Naive thymus-derived CD8-positive, alpha-beta T cell (primary cell): ENCODE results near the gene SCAI. TPM values are rescaled to one million over a fixed set of nuclear protein-coding genes. Genes with fewer than 3 reads are reported as not detected.
"Not testable (repeated sequence)": the region's sequence is repeated elsewhere in the genome, so short reads cannot be mapped to it uniquely, and the experiment has no call there.

Experiments used
- ATAC-seq, 2 donors: fragments of 150-1000 bp; cut with Tn5 transposase in 1 of 2; sonication (Bioruptor Pico), chemical (Tn5 transposase) in 1 of 2; 1 replicate in 1 of 2; 2 replicates in 1 of 2; pipeline ENCODE4 v1.10.0; 2021; ENCODE audit warnings: mild to moderate bottlenecking in 2 of 2, moderate library complexity in 2 of 2
- POLR2A ChIA-PET: fragments of 350-600 bp; sonication (Branson Sonifier 250); formaldehyde crosslinking; loops from one replicate; lab custom pipeline; 2021; ENCODE audit warnings: antibody characterized with exemption; lab: Charles Lee
- DNase-seq, 10 donors: peaks; one replicate each; pipeline versions ENCODE4 v3.0.0 to v3.0.0-alpha.2; 2020 to 2022
- H3K27ac Mint-ChIP-seq, 10 donors: one replicate each; pipeline ENCODE4 v1.8.0; 2020 to 2022; ENCODE audit warnings: mild to moderate bottlenecking in 10 of 10, mixed read lengths in 10 of 10, moderate library complexity in 4 of 10, inconsistent platforms in 1 of 10
- H3K27me3 Mint-ChIP-seq, 5 donors: one replicate each; pipeline ENCODE4 v1.8.0; 2021 to 2022; ENCODE audit warnings: mixed read lengths in 5 of 5
- H3K36me3 Mint-ChIP-seq, 3 donors: one replicate each; pipeline ENCODE4 v1.8.0; 2020 to 2022; ENCODE audit warnings: mixed read lengths in 3 of 3, mild to moderate bottlenecking in 2 of 3, inconsistent platforms in 1 of 3
- H3K4me1 Mint-ChIP-seq, 4 donors: one replicate each; pipeline ENCODE4 v1.8.0; 2021 to 2022; ENCODE audit warnings: mixed read lengths in 4 of 4
- H3K4me3 Mint-ChIP-seq, 10 donors: one replicate each; pipeline ENCODE4 v1.8.0; 2020 to 2022; ENCODE audit warnings: mild to moderate bottlenecking in 10 of 10, mixed read lengths in 10 of 10, moderate library complexity in 6 of 10, inconsistent platforms in 1 of 10
- H3K9me3 Mint-ChIP-seq, 9 donors: one replicate each; pipeline ENCODE4 v1.8.0; 2020 to 2022; ENCODE audit warnings: mixed read lengths in 9 of 9, mild to moderate bottlenecking in 3 of 9, inconsistent platforms in 1 of 9, moderate library complexity in 1 of 9
- polyA plus RNA-seq, 3 donors: library from polyadenylated mRNA; unstranded; fragments of 300-500 nt; fragmentation: Illumina TruSeq; gene quantifications; one replicate each; pipeline ENCODE4 v1.2.3, GENCODE V29; 2021
- total RNA-seq, 8 experiments: library from RNA in 2 of 8; stranded (reverse) in 2 of 8; gene quantifications; one replicate each; pipeline ENCODE4 v1.2.3 and lab custom pipeline; 2021 to 2026

SCAI gene
- total and polyA plus RNA-seq, 5 experiments from 2014 or later, result 1.1 to 15.7 (median 3.9) TPM

GRCh38 chr9:125172031-125172755 lies 28.9 kb upstream of the SCAI start:
- ATAC-seq, result no peak
- H3K27me3 Mint-ChIP-seq, result no peaks in the 10 kb centered on the region
- H3K36me3 Mint-ChIP-seq, result peaks cover 7 to 63% (median 10%) of the 10 kb centered on the region in 3 donors
- peak overlapping the region; percentile 52 to 87 (median 70) for H3K27ac Mint-ChIP-seq
- POLR2A ChIA-PET, result no interaction called here
- H3K4me3 Mint-ChIP-seq, result peak overlapping the region in 8 of 10 donors; percentile 18 to 61 (median 36)
- H3K9me3 Mint-ChIP-seq, result no peaks in the 10 kb centered on the region
- peaks cover 25 to 62% (median 45%) of the 10 kb centered on the region in 4 donors for H3K4me1 Mint-ChIP-seq
- DNase-seq, result no peak

GRCh38 chr9:125169895-125170294 lies 26.6 kb upstream of the SCAI start:
- H3K4me1 Mint-ChIP-seq, result peaks cover 17 to 53% (median 30%) of the 10 kb centered on the region in 4 donors
- ATAC-seq, result no peak
- H3K9me3 Mint-ChIP-seq, result no peaks in the 10 kb centered on the region
- POLR2A ChIA-PET, result interaction anchor here (0.7 kb wide), 2 partner anchors 25 to 276 kb away, joined by 3 to 4 read pairs; no protein-coding TSS in a partner anchor
- H3K27ac Mint-ChIP-seq, result peak overlapping the region in 1 of 10 donors; percentile 11
- no peaks in the 10 kb centered on the region for H3K27me3 Mint-ChIP-seq
- DNase-seq, result no peak
- H3K4me3 Mint-ChIP-seq, result no peak overlapping the region
- peaks cover 7 to 69% (median 10%) of the 10 kb centered on the region in 3 donors for H3K36me3 Mint-ChIP-seq

- POLR2A ChIA-PET, result interaction anchor here (0.6 kb wide), 1 partner anchor 81 kb away, joined by 7 read pairs; no protein-coding TSS in a partner anchor
- H3K4me3 Mint-ChIP-seq, result no peak overlapping the region
Measured at GRCh38 chr9:125166762-125167161, 23.4 kb upstream of the SCAI start.

DNA sequence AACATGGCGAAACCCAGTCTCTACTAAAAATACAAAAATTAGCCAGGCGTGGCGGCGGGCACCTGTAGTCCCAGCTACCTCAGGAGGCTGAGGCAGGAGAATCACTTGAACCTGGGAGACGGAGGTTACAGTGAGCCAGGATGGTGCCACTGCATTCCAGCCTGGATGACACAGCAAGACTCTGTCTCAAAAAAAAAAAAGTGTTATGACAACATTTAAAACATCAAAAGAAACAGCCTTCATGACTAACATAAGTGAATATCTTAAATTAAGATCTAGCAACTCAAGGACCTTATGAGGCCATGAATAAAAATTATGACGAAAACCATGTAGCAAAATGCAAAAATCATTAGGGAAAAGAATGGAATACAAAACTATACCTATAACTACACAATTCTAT lies 19.6 kb upstream of the SCAI start:
- H3K27me3 Mint-ChIP-seq, ATAC-seq, DNase-seq, H3K4me3 Mint-ChIP-seq, H3K9me3 Mint-ChIP-seq: not testable (repeated sequence)
- H3K27ac Mint-ChIP-seq, result peak overlapping the region in 3 of 10 donors; percentile 18 to 45 (median 39)
- peaks cover 7 to 23% (median 10%) of the 10 kb centered on the region in 4 donors for H3K4me1 Mint-ChIP-seq
- H3K36me3 Mint-ChIP-seq, result peaks cover 0 to 51% (median 5%) of the 10 kb centered on the region in 3 donors
- POLR2A ChIA-PET, result interaction anchor here (0.7 kb wide), 1 partner anchor 19 kb away, joined by 3 read pairs; no protein-coding TSS in a partner anchor

More at GRCh38 chr9:125166762-125167161, 23.4 kb upstream of the SCAI start:
- DNase-seq (no peak), ATAC-seq (no peak)
- H3K36me3 Mint-ChIP-seq, result peaks cover 7 to 66% (median 8%) of the 10 kb centered on the region in 3 donors
- H3K4me1 Mint-ChIP-seq, result peaks cover 5 to 30% (median 12%) of the 10 kb centered on the region in 4 donors
- peak overlapping the region in 3 of 10 donors; percentile 51 to 65 (median 53) for H3K27ac Mint-ChIP-seq
- no peaks in the 10 kb centered on the region for H3K27me3 Mint-ChIP-seq
- H3K9me3 Mint-ChIP-seq, result no peaks in the 10 kb centered on the region

- H3K27me3 Mint-ChIP-seq, result no peaks in the 10 kb centered on the region
- ATAC-seq, result no peak
- H3K4me1 Mint-ChIP-seq, result peaks cover 7 to 20% (median 10%) of the 10 kb centered on the region in 4 donors
- POLR2A ChIA-PET, result interaction anchor here (0.6 to 0.7 kb wide), 2 partner anchors 33 to 43 kb away, joined by 3 to 4 read pairs; no protein-coding TSS in a partner anchor
- peaks cover 0 to 56% (median 7%) of the 10 kb centered on the region in 3 donors for H3K36me3 Mint-ChIP-seq
- peak overlapping the region in 7 of 10 donors; percentile 8 to 81 (median 60) for H3K27ac Mint-ChIP-seq
- no peak overlapping the region for H3K4me3 Mint-ChIP-seq
- no peaks in the 10 kb centered on the region for H3K9me3 Mint-ChIP-seq
- DNase-seq, result no peak
Measured at GRCh38 chr9:125161284-125161918, 18.1 kb upstream of the SCAI start.

DNA sequence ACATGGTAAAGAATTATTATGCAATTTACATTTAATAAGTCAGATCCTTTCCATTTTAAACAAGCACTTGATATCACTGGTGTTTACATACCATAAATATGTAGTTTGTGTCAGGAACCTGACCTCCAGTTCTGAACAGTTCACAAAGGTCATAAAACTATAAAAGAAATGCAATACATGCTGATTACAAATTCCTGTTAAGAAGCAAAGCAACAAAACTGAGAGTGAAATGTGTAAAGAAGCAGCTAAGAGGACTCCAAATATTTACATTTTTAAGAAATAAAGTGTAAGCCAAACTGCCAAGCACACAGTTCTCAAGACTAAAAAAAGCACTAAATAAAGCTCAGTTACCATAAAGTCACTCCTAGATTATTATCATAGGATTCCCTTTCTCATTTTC lies 17.4 kb upstream of the SCAI start:
- no peak for ATAC-seq
- POLR2A ChIA-PET, result interaction anchor here (0.5 kb wide), 1 partner anchor 35 kb away, joined by 5 read pairs; no protein-coding TSS in a partner anchor
- peaks cover 0 to 53% (median 7%) of the 10 kb centered on the region in 3 donors for H3K36me3 Mint-ChIP-seq
- H3K4me3 Mint-ChIP-seq, result no peak overlapping the region
- H3K27me3 Mint-ChIP-seq, result no peaks in the 10 kb centered on the region
- no peak for DNase-seq
- H3K4me1 Mint-ChIP-seq, result peaks cover 7 to 20% (median 10%) of the 10 kb centered on the region in 4 donors
- H3K27ac Mint-ChIP-seq, result peak overlapping the region in 8 of 10 donors; percentile 10 to 81 (median 63)
- H3K9me3 Mint-ChIP-seq, result no peaks in the 10 kb centered on the region

- Mint-ChIP-seq H3K27ac (peak overlapping the region in 2 of 10 donors; percentile 63 to 74), H3K36me3 (peaks cover 0 to 68% (median 9%) of the 10 kb centered on the region in 3 donors), H3K9me3 (no peaks in the 10 kb centered on the region), H3K4me1 (peaks cover 2 to 10% (median 6%) of the 10 kb centered on the region in 4 donors), H3K27me3 (no peaks in the 10 kb centered on the region), H3K4me3 (no peak overlapping the region)
- no peak for DNase-seq
- POLR2A ChIA-PET, result no interaction called here
- no peak for ATAC-seq
Measured at GRCh38 chr9:125156551-125156950, 13.2 kb upstream of the SCAI start.

DNA sequence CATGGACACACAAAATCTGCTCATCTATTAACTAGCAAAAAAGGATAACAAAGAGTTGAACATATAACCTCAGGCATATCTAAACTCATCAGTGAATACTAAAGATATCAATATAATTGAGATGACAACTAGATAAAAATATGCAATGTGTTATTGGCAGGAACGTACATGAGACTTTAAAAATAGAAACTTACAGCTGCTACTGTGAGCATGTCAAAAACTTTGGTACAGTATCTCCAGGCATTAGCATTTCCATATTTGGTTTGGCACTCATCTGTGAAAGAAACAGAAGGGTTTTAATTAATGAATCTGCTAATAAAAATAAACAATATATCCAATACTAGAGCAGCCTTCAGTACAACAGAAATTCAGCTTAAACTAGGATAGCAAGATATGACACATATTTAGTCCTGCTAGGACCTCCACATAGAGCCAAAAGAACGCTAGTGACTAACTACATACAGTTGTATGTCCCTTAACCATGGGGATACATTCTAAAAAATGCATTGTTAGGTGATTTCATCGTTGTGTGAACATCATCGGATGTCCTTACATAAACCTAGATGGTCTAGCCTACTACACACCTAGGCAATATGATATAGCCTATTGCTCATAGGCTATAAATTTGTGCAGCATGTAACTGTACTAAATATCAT lies 10.5 kb upstream of the SCAI start:
- Mint-ChIP-seq H3K4me3 (no peak overlapping the region), H3K4me1 (peaks cover 2 to 9% (median 4%) of the 10 kb centered on the region in 4 donors), H3K9me3 (no peaks in the 10 kb centered on the region), H3K27me3 (no peaks in the 10 kb centered on the region), H3K27ac (no peak overlapping the region), H3K36me3 (peaks cover 0 to 79% (median 6%) of the 10 kb centered on the region in 3 donors)
- ATAC-seq, result no peak
- POLR2A ChIA-PET, result no interaction called here
- no peak for DNase-seq

GRCh38 chr9:125151730-125152129 lies 8.4 kb upstream of the SCAI start:
- Mint-ChIP-seq H3K4me1 (peaks cover 2 to 9% (median 4%) of the 10 kb centered on the region in 4 donors), H3K36me3 (peaks cover 0 to 68% (median 4%) of the 10 kb centered on the region in 3 donors), H3K27ac (peak overlapping the region in 2 of 10 donors; percentile 7 to 25), H3K9me3 (no peaks in the 10 kb centered on the region), H3K4me3 (no peak overlapping the region), H3K27me3 (no peaks in the 10 kb centered on the region)
- ATAC-seq (no peak), DNase-seq (no peak)
- POLR2A ChIA-PET, result no interaction called here

GRCh38 chr9:125150349-125151245 lies 7.3 kb upstream of the SCAI start:
- DNase-seq, result no peak
- H3K27me3 Mint-ChIP-seq, result no peaks in the 10 kb centered on the region
- no peaks in the 10 kb centered on the region for H3K9me3 Mint-ChIP-seq
- H3K36me3 Mint-ChIP-seq, result peaks cover 0 to 62% (median 4%) of the 10 kb centered on the region in 3 donors
- peak overlapping the region in 3 of 10 donors; percentile 4 to 27 (median 22) for H3K27ac Mint-ChIP-seq
- peaks cover 2 to 9% (median 4%) of the 10 kb centered on the region in 4 donors for H3K4me1 Mint-ChIP-seq
- ATAC-seq, result no peak
- no peak overlapping the region for H3K4me3 Mint-ChIP-seq
- POLR2A ChIA-PET, result no interaction called here

DNA sequence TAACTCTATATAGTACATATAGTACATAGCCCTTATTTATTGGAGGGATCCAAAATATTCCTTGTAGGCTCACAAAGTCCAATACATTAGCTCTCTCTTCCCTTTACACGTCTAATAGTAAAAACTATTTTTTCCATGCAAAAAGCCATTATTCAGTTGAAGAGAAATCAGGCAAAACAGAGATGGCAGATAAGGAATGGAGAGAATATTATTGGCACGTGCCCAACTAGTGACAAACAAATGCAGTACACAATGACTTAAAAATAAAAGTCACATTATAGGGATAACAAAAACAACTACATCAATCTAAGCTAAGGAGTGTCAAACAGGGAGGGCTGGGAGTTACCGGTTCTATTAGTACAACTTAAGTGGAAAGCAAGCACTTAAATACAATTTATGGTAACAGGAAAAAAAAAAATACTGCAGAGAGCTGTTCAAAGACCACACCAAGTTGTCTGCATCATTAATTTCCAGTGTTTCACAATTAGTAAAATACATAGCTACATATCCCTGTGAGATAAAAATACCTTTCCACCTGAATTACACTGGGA lies 4.1 kb upstream of the SCAI start:
- ATAC-seq (no peak), DNase-seq (no peak)
- Mint-ChIP-seq H3K27me3 (no peaks in the 10 kb centered on the region), H3K4me3 (no peak overlapping the region), H3K9me3 (no peaks in the 10 kb centered on the region), H3K4me1 (peaks cover 11 to 22% (median 16%) of the 10 kb centered on the region in 4 donors), H3K27ac (peak overlapping the region in 1 of 10 donors; percentile 13), H3K36me3 (peaks cover 0 to 37% (median 2%) of the 10 kb centered on the region in 3 donors)
- POLR2A ChIA-PET, result interaction anchor here (0.6 to 1.0 kb wide), 3 partner anchors 45 to 285 kb away, joined by 3 to 5 read pairs (median 3); partner anchors contain the start of gene HSPA5
